GM19023 (cell line): ENCODE data around the gene TRIM61.

Experiments used
- ATAC-seq: cut with Tn5 transposase; IDR thresholded peaks from one replicate; pipeline ENCODE4 v1.9.1; 2021; ENCODE audit warnings: mild to moderate bottlenecking, moderate library complexity; ENCODE audit not compliant: unreplicated experiment

Gene TRIM61

DNA sequence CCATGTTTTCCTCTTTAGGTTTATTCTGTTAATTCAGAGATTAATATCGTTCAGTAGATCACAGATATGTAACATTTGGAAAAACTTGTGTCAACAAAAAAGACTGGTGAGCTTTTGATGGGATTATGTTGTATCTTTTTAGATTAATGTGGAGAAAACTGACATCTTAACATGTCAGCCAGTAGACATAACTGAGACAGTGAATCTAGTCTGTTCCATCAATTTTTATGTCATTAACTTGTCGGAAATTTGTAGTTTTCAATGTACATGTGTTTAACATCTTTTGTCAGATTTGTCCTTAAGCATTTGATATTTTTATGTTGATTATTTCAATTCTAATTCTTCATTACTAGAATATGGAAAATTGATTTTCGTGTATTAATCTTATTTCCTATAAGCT, 58.5 kb downstream of the TRIM61 start:
- ATAC-seq, result no peak
